BLaER1 (cell line): ENCODE measurements around the gene FTCDNL1.
A peak's percentile ranks its signal among the peaks of the same experiment; 100 is the strongest.

Source experiments
- H3K27ac ChIP-seq: shearing (Covaris generic); formaldehyde crosslinking; 2 replicates; pipeline ENCODE4 v1.8.1; 2022
- H3K27me3 ChIP-seq: shearing (Covaris generic); formaldehyde crosslinking; 2 replicates; pipeline ENCODE4 v1.8.1; 2022
- H3K36me3 ChIP-seq: shearing (Covaris generic); formaldehyde crosslinking; 2 replicates; pipeline ENCODE4 v1.8.1; 2022
- H3K4me1 ChIP-seq: shearing (Covaris generic); formaldehyde crosslinking; 2 replicates; pipeline ENCODE4 v1.8.1; 2022
- H3K4me2 ChIP-seq: shearing (Covaris generic); formaldehyde crosslinking; 2 replicates; pipeline ENCODE4 v1.8.1; 2022
- H3K4me3 ChIP-seq: shearing (Covaris generic); formaldehyde crosslinking; 2 replicates; pipeline ENCODE4 v1.8.1; 2022
- H3K9ac ChIP-seq: shearing (Covaris generic); formaldehyde crosslinking; 2 replicates; pipeline ENCODE4 v1.8.1; 2022
- H3K9me3 ChIP-seq: shearing (Covaris generic); formaldehyde crosslinking; 2 replicates; pipeline ENCODE4 v1.8.1; 2022
- H4K20me1 ChIP-seq: shearing (Covaris generic); formaldehyde crosslinking; 2 replicates; pipeline ENCODE4 v1.8.1; 2022
- Cebpa-rat ChIP-seq: shearing (Covaris generic); IDR thresholded peaks from 2 replicates; pipeline ENCODE4 v1.8.1; 2022

Gene FTCDNL1

GRCh38 chr2:199868431-199869226, 17.6 kb upstream of the FTCDNL1 start:
- Histone ChIP-seq H3K4me1 (peaks cover 19% of the 10 kb centered on the region), H3K27me3 (no peaks in the 10 kb centered on the region), H3K4me3 (no peak overlapping the region), H3K9me3 (peaks cover 3% of the 10 kb centered on the region; the same call in 1 of the 2 replicates), H3K27ac (no peak overlapping the region), H4K20me1 (no peaks in the 10 kb centered on the region), H3K4me2 (no peak overlapping the region), H3K36me3 (no peaks in the 10 kb centered on the region), H3K9ac (no peak overlapping the region)
- TF ChIP-seq Cebpa-rat = no peak

DNA sequence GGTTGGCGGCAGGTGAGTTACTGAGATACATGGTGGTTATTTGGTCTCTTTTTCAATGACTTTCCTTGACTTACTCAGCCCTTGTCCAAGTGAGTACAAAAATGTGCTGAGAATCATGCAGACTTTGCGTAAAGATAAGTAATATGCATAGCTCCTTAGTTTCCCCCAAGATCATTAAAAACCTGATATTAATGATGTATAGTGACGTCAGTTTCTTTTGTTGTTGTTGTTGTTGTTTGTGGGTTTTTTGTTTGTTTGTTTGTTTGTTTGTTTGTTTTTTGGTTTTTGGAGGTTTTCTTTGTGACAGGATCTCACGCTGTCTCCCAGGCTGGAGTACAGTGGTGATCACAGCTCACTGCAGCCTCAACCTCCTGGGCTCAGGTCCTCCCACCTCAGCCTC, 14.9 kb upstream of the FTCDNL1 start:
- H3K4me3 ChIP-seq = no peak overlapping the region
- H4K20me1 ChIP-seq = no peaks in the 10 kb centered on the region
- no peak for TF ChIP-seq Cebpa-rat
- no peak overlapping the region for H3K4me2 ChIP-seq
- H3K4me1 ChIP-seq = peaks cover 10% of the 10 kb centered on the region; the same call in 1 of the 2 replicates
- H3K27ac ChIP-seq = no peak overlapping the region
- H3K9ac ChIP-seq = no peak overlapping the region
- no peaks in the 10 kb centered on the region for H3K27me3 ChIP-seq
- H3K36me3 ChIP-seq = no peaks in the 10 kb centered on the region
- no peaks in the 10 kb centered on the region for H3K9me3 ChIP-seq

GRCh38 chr2:199862788-199863187, 11.8 kb upstream of the FTCDNL1 start:
- Histone ChIP-seq H3K9me3 (no peaks in the 10 kb centered on the region), H4K20me1 (no peaks in the 10 kb centered on the region), H3K36me3 (no peaks in the 10 kb centered on the region), H3K4me2 (no peak overlapping the region), H3K9ac (no peak overlapping the region), H3K27ac (no peak overlapping the region), H3K4me1 (no peaks in the 10 kb centered on the region), H3K4me3 (no peak overlapping the region), H3K27me3 (no peaks in the 10 kb centered on the region)
- no peak for TF ChIP-seq Cebpa-rat

DNA sequence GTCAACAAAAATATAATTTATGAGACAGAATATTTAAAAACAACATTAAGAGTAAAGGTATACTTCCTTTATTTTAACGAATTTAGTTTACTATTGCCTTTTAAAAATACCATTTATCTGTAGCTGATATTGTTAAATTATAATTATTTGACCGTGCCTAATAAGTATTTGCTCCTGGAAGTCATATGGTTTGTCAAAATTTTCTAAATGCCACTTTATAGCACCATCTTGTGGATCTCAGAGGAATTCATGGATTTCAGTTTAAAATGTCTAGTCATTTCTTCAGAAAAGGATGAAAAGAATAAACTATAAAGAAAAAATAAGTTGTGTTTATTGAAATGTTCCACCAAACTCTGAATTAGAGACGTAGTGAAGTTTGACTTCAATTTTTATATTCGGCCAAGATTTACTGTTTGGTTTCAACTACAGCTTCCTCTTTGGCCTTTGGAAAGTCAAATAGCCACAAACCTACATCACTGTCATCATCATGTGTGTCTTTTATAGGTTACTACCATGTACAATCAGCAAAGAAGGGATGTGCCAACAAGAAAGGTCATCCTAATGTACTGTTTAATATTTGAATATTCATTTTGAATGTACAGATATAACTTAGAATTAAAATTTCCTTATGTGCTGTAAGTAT, 10.3 kb upstream of the FTCDNL1 start:
- Histone ChIP-seq H3K27me3 (no peaks in the 10 kb centered on the region), H3K36me3 (no peaks in the 10 kb centered on the region), H3K4me3 (no peak overlapping the region), H3K27ac (no peak overlapping the region), H3K4me1 (no peaks in the 10 kb centered on the region), H3K9me3 (no peaks in the 10 kb centered on the region), H3K4me2 (no peak overlapping the region), H4K20me1 (no peaks in the 10 kb centered on the region), H3K9ac (no peak overlapping the region)
- no peak for TF ChIP-seq Cebpa-rat

GRCh38 chr2:199855812-199856211, 4.8 kb upstream of the FTCDNL1 start:
- Histone ChIP-seq H3K9me3 (no peaks in the 10 kb centered on the region), H3K4me3 (no peak overlapping the region), H3K27me3 (0 out of 2 replicates have a peak, but pooled peaks cover under 1% of the 10 kb centered on the region)

DNA sequence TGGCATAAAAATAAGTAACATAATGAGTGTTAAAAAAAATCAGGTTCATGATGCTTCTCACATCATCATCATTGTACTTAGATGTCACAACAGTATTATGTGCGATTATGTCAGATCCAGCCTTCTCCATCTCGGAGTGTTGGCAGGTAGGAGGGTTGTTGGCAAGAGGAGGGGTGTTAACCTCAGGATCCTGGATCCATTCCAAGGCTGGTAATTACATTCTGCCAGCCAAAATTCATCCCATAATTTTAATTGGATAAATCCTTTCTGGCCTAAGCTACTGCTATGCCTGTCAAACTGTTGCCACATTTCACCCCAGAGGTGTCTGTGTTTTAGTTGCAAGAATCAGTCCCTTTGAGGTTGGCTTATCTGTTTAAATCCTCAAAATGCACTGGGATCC, 891 bp upstream of the FTCDNL1 start:
- Histone ChIP-seq H3K9ac (no peak overlapping the region), H3K4me3 (no peak overlapping the region), H3K27ac (no peak overlapping the region), H3K9me3 (no peaks in the 10 kb centered on the region), H4K20me1 (no peaks in the 10 kb centered on the region), H3K4me2 (peak overlapping the region; percentile 94; the same call in 1 of the 2 replicates), H3K27me3 (0 out of 2 replicates have a peak, but pooled peaks cover 3% of the 10 kb centered on the region), H3K36me3 (no peaks in the 10 kb centered on the region), H3K4me1 (no peaks in the 10 kb centered on the region; the same call in 1 of the 2 replicates)
- TF ChIP-seq Cebpa-rat = no peak

More at GRCh38 chr2:199855812-199856211, 4.8 kb upstream of the FTCDNL1 start:
- Histone ChIP-seq H3K27ac (no peak overlapping the region), H4K20me1 (no peaks in the 10 kb centered on the region), H3K4me2 (no peak overlapping the region), H3K36me3 (no peaks in the 10 kb centered on the region), H3K4me1 (no peaks in the 10 kb centered on the region; the same call in 1 of the 2 replicates), H3K9ac (no peak overlapping the region)
- no peak for TF ChIP-seq Cebpa-rat

GRCh38 chr2:199851501-199851810, 464 bp upstream of the FTCDNL1 start:
- H3K4me2 ChIP-seq = peak overlapping the region; percentile 94
- H3K36me3 ChIP-seq = no peaks in the 10 kb centered on the region
- H3K4me3 ChIP-seq = peak overlapping the region; percentile 83
- H3K9me3 ChIP-seq = no peaks in the 10 kb centered on the region
- H3K27me3 ChIP-seq = 0 out of 2 replicates have a peak, but pooled peaks cover 3% of the 10 kb centered on the region
- no peaks in the 10 kb centered on the region; the same call in 1 of the 2 replicates for H3K4me1 ChIP-seq
- no peaks in the 10 kb centered on the region for H4K20me1 ChIP-seq
- no peak for TF ChIP-seq Cebpa-rat
- H3K27ac ChIP-seq = peak overlapping the region; percentile 81
- H3K9ac ChIP-seq = peak overlapping the region; percentile 84

DNA sequence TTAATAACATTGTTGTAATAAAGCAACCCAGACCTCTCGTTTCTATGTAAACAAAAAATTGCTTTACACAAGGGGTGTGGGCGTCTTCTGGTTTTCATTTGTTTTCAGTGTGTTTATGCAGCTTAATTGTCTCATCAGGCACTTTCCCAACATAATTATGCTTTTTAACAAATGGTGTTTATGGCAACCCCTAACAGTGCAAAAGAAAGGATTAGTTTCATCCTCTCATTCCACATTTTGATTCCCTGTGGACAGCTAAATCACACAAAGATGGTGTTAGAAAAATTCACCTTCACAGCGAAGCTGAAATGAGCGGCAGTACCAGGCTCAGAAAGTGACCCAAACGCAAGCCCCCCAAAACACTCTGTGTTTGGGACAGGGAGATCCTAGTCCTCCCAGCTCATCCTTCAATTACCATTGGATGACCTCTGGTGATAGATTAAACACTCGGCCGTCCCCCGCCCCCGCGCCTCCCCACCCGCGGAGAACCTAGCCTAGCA, 724 bp downstream of the FTCDNL1 start:
- Histone ChIP-seq H3K9me3 (no peaks in the 10 kb centered on the region), H3K36me3 (no peaks in the 10 kb centered on the region), H3K9ac (peak overlapping the region; percentile 84), H3K27me3 (0 out of 2 replicates have a peak, but pooled peaks cover 3% of the 10 kb centered on the region), H3K4me3 (peak overlapping the region; percentile 83), H3K4me1 (no peaks in the 10 kb centered on the region; the same call in 1 of the 2 replicates), H4K20me1 (no peaks in the 10 kb centered on the region), H3K4me2 (peak overlapping the region; percentile 94), H3K27ac (no peak overlapping the region)
- no peak for TF ChIP-seq Cebpa-rat

GRCh38 chr2:199848389-199849130, 2.4 kb downstream of the FTCDNL1 start:
- no peak for TF ChIP-seq Cebpa-rat
- Histone ChIP-seq H3K4me3 (no peak overlapping the region), H3K4me1 (no peaks in the 10 kb centered on the region; the same call in 1 of the 2 replicates), H3K9ac (no peak overlapping the region), H3K9me3 (no peaks in the 10 kb centered on the region), H3K36me3 (no peaks in the 10 kb centered on the region), H3K4me2 (no peak overlapping the region), H3K27ac (no peak overlapping the region), H3K27me3 (0 out of 2 replicates have a peak, but pooled peaks cover 3% of the 10 kb centered on the region), H4K20me1 (no peaks in the 10 kb centered on the region)
